Vagina (tissue), 2 donors: ENCODE data around the gene SLC17A7. TPM values are rescaled to one million over a fixed set of nuclear protein-coding genes. Genes with fewer than 3 reads are reported as not detected.

Experiments
- DNase-seq, 2 donors: peaks; one replicate each; pipeline ENCODE4 v3.0.0-alpha.2; 2017; ENCODE audit errors: extremely low spot score in 2 of 2
- H3K27ac ChIP-seq: fragments of 200-600 bp; sonication (generic); one replicate; pipeline ENCODE4 v1.5.1; 2019
- H3K27me3 ChIP-seq: fragments of 200-600 bp; sonication (generic); one replicate; pipeline ENCODE4 v1.5.1; 2019
- H3K36me3 ChIP-seq, 2 donors: fragments of 200-600 bp; sonication (generic); one replicate each; pipeline ENCODE4 v1.5.1; 2017 to 2019
- H3K4me1 ChIP-seq: fragments of 200-600 bp; sonication (generic); one replicate; pipeline ENCODE4 v1.5.1; 2019
- H3K4me3 ChIP-seq, 2 donors: fragments of 200-600 bp; sonication (generic); 1 replicate in 1 of 2; 2 replicates in 1 of 2; pipeline ENCODE4 v1.5.1; 2016 to 2019
- H3K9me3 ChIP-seq: fragments of 200-600 bp; sonication (generic); one replicate; pipeline ENCODE4 v1.5.1; 2019
- POLR2A ChIP-seq, 2 donors: fragments of 450-650 bp; IDR thresholded peaks; one replicate each; pipeline ENCODE4 v1.6.1; 2017; ENCODE audit warnings: antibody characterized with exemption in 2 of 2, mild to moderate bottlenecking in 2 of 2, moderate library complexity in 2 of 2
- POLR2AphosphoS5 ChIP-seq, 2 donors: sonication (generic); formaldehyde crosslinking; IDR thresholded peaks; one replicate each; pipeline ENCODE4 v1.9.0; 2017; ENCODE audit warnings: antibody characterized with exemption in 2 of 2, mild to moderate bottlenecking in 2 of 2, low read depth in 1 of 2; ENCODE audit not compliant: insufficient read depth in 1 of 2
- intact Hi-C: fragments of 100-400 bp; cut with DNase I; formaldehyde crosslinking; loops from one replicate; pipeline ENCODE4 v1.15.1; 2023
- total RNA-seq: library from RNA; depleted of rRNA; stranded (reverse); fragments of >200 nt; gene quantifications from one replicate; pipeline ENCODE4 v1.2.3, GENCODE V29; 2016
- TF ChIP-seq, protein P1 (sequence below), 3 experiments: fragments of 450-650 bp in 2 of 3; fragments of 200-600 bp in 1 of 3; sonication (generic) in 1 of 3; IDR thresholded peaks; one replicate each; pipeline ENCODE4 v1.5.1; 2017 to 2019; ENCODE audit warnings: antibody characterized with exemption in 3 of 3, mild to moderate bottlenecking in 2 of 3, moderate library complexity in 2 of 3

Gene SLC17A7
- total RNA-seq, 1 donor from 2014 or later: 0.74 TPM

GRCh38 chr19:49488046-49488862, 46.9 kb upstream of the SLC17A7 start:
- peaks cover 0 to 36% of the 10 kb centered on the region in 2 donors for H3K36me3 ChIP-seq

GRCh38 chr19:49487277-49488045, 46.1 kb upstream of the SLC17A7 start, which contains the start of gene RPL13A:
RPL13A (plus strand) TSS chr19:49487608; CDS start chr19:49487630, 22 bp downstream.
- Histone ChIP-seq H3K9me3 (no peaks in the 10 kb centered on the region), H3K4me3 (peak within 1 kb of the TSS; percentile 82 to 96), H3K4me1 (peaks cover 33% of the 10 kb centered on the region), H3K27ac (peak within 1 kb of the TSS; percentile 93), H3K27me3 (no peaks in the 10 kb centered on the region), H3K36me3 (peaks cover 0 to 36% of the 10 kb centered on the region in 2 donors)
- peak; percentile 99 for DNase-seq
- intact Hi-C loops: no loop called here
- TF ChIP-seq POLR2A (IDR thresholded peaks at IDR 0.05) (peak in 1 of 2 donors; percentile 96), POLR2AphosphoS5 (IDR thresholded peaks at IDR 0.05; ENCODE audit: insufficient read depth in 1 of 2, low read depth in 1 of 2) (peak; percentile 100)
- TF ChIP-seq, protein P1, sequence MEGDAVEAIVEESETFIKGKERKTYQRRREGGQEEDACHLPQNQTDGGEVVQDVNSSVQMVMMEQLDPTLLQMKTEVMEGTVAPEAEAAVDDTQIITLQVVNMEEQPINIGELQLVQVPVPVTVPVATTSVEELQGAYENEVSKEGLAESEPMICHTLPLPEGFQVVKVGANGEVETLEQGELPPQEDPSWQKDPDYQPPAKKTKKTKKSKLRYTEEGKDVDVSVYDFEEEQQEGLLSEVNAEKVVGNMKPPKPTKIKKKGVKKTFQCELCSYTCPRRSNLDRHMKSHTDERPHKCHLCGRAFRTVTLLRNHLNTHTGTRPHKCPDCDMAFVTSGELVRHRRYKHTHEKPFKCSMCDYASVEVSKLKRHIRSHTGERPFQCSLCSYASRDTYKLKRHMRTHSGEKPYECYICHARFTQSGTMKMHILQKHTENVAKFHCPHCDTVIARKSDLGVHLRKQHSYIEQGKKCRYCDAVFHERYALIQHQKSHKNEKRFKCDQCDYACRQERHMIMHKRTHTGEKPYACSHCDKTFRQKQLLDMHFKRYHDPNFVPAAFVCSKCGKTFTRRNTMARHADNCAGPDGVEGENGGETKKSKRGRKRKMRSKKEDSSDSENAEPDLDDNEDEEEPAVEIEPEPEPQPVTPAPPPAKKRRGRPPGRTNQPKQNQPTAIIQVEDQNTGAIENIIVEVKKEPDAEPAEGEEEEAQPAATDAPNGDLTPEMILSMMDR (IDR thresholded peaks at IDR 0.05): no peak

More at GRCh38 chr19:49488046-49488862, 46.9 kb upstream of the SLC17A7 start:
- Histone ChIP-seq H3K9me3 (no peaks in the 10 kb centered on the region), H3K27me3 (no peaks in the 10 kb centered on the region), H3K27ac (peak overlapping the region; percentile 93), H3K4me1 (peaks cover 33% of the 10 kb centered on the region), H3K4me3 (peak overlapping the region; percentile 82 to 96)
- TF ChIP-seq, protein P1 (IDR thresholded peaks at IDR 0.05): no peak
- TF ChIP-seq POLR2A (IDR thresholded peaks at IDR 0.05) (no peak), POLR2AphosphoS5 (IDR thresholded peaks at IDR 0.05; ENCODE audit: insufficient read depth in 1 of 2, low read depth in 1 of 2) (no peak)
- no peak for DNase-seq
- intact Hi-C loops: no loop called here

DNA sequence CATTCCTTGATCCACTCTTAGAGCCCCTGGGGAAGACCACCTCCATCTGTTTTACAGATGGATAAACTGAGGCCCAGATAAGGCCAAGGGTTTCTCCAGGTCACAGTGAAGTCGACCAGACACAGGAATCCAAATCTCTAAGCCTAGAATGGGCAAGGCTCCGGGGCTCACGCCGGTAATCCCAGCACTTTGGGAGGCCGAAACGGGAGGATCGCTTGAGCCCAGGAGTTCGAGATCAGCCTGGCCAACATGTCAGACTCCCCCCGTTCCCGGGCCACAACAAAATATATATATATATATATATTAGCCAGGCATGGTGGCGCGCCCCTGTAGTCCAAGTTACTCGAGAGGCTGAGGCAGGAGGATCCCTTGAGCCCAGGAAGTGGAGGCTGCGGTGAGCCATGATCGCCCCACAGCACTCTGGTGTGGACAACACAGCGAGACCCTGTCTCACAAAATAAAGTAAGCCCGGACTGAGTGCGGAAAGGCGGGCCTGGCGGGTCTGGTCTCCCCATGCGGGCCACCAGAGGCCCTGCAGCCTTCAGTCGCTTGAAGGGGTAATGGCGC, 45.5 kb upstream of the SLC17A7 start:
- H3K36me3 ChIP-seq: peaks cover 0 to 29% of the 10 kb centered on the region in 2 donors
- peak overlapping the region; percentile 82 to 96 for H3K4me3 ChIP-seq
- no peaks in the 10 kb centered on the region for H3K27me3 ChIP-seq
- no peaks in the 10 kb centered on the region for H3K9me3 ChIP-seq
- DNase-seq: no peak
- peak overlapping the region; percentile 77 for H3K27ac ChIP-seq
- TF ChIP-seq POLR2A (IDR thresholded peaks at IDR 0.05): no peak
- TF ChIP-seq POLR2AphosphoS5 (IDR thresholded peaks at IDR 0.05; ENCODE audit: insufficient read depth in 1 of 2, low read depth in 1 of 2): no peak
- TF ChIP-seq, protein P1 (IDR thresholded peaks at IDR 0.05): no peak
- intact Hi-C loops: no loop called here
- H3K4me1 ChIP-seq: peaks cover 33% of the 10 kb centered on the region

- no peak for DNase-seq
- Histone ChIP-seq H3K4me3 (no peak overlapping the region), H3K9me3 (no peaks in the 10 kb centered on the region), H3K27ac (peak overlapping the region; percentile 77), H3K27me3 (no peaks in the 10 kb centered on the region), H3K4me1 (peaks cover 33% of the 10 kb centered on the region), H3K36me3 (peaks cover 0 to 24% of the 10 kb centered on the region in 2 donors)
- TF ChIP-seq POLR2AphosphoS5 (IDR thresholded peaks at IDR 0.05; ENCODE audit: insufficient read depth in 1 of 2, low read depth in 1 of 2) (no peak), POLR2A (IDR thresholded peaks at IDR 0.05) (no peak)
- TF ChIP-seq, protein P1 (IDR thresholded peaks at IDR 0.05): no peak
- intact Hi-C loops: no loop called here
These were observed 44.9 kb upstream of the SLC17A7 start for GRCh38 chr19:49486232-49486631.
